Measurements from ENCODE around the gene PTPN4. TPM values are rescaled to one million over a fixed set of nuclear protein-coding genes. Genes with fewer than 3 reads are reported as not detected.

Gene PTPN4
- total and polyA plus RNA-seq, 2 donors (not counting 3 experiments of a cell fraction or from before 2014, with no cell fraction given): 6.8 to 29.6 TPM

- intact Hi-C loops (cut with micrococcal nuclease) (no loop called here), dilution Hi-C loops (cut with MboI; ENCODE audit: extremely low pct_ligation_motif_present, low sequenced_read_pairs) (no loop called here)
- CTCF ChIA-PET: no interaction called here
- POLR2A ChIA-PET: no interaction called here
- Histone ChIP-seq H3K9me1 (replicated peaks; ENCODE audit: control insufficient read depth, extremely low read depth, insufficient read depth, low read length) (no peaks in the 10 kb centered on the region), H3K9ac (replicated peaks; ENCODE audit: extremely low read depth, insufficient read depth, low read length) (no peak overlapping the region), H4K20me1 (replicated peaks; ENCODE audit: control insufficient read depth, extremely low read depth, insufficient read depth, low read length) (no peaks in the 10 kb centered on the region), H3K27ac (ENCODE audit: insufficient read depth, low read depth, low read length) (no peak overlapping the region), H3K4me3 (replicated peaks in 1 of 3; ENCODE audit: insufficient read depth in 1 of 3, low read depth in 1 of 3, low read length in 3 of 3) (no peak overlapping the region), H3K4me1 (ENCODE audit: control insufficient read depth, extremely low read depth, insufficient read depth, low read length) (no peaks in the 10 kb centered on the region), H2AFZ (ENCODE audit: low read depth, low read length) (no peak overlapping the region), H3K9me3 (replicated peaks; ENCODE audit: control insufficient read depth, insufficient read depth, low read length) (no peaks in the 10 kb centered on the region), H3K36me3 (ENCODE audit: control insufficient read depth in 2 of 2, extremely low read depth in 1 of 2, insufficient read depth in 2 of 2, low read length in 2 of 2) (no peaks in the 10 kb centered on the region), H3K79me2 (ENCODE audit: control insufficient read depth, insufficient read depth, low read length) (no peaks in the 10 kb centered on the region), H3K4me2 (ENCODE audit: insufficient read depth, low read length) (no peak overlapping the region), H3K27me3 (ENCODE audit: control insufficient read depth in 2 of 2, insufficient read depth in 2 of 2, low read length in 2 of 2) (peaks cover 10 to 17% of the 10 kb centered on the region in 2 experiments)
- FAIRE-seq (no peak), DNase-seq (ENCODE audit: low read depth, low spot score) (no peak)
- no peak for TF ChIP-seq CTCF (IDR thresholded peaks at IDR 0.05; ENCODE audit: extremely low read depth in 1 of 2, insufficient read depth in 1 of 2, low read depth in 1 of 2, low read length in 2 of 2)
- no peak for TF ChIP-seq MYC (IDR thresholded peaks at IDR 0.05; ENCODE audit: low read depth, low read length)
- no peak for TF ChIP-seq POLR2A (IDR thresholded peaks at IDR 0.05; ENCODE audit: low read depth, low read length)
- TF ChIP-seq FOS (IDR thresholded peaks at IDR 0.05; ENCODE audit: borderline replicate concordance, insufficient read depth, low read length): no peak
- TF ChIP-seq JUN (IDR thresholded peaks at IDR 0.05; ENCODE audit: borderline replicate concordance, insufficient read depth, insufficient read length, low read depth): no peak
- TF ChIP-seq POLR2AphosphoS5 (IDR thresholded peaks at IDR 0.05; ENCODE audit: insufficient read depth, low read depth, low read length): no peak
- TF ChIP-seq EZH2 (IDR thresholded peaks at IDR 0.05; ENCODE audit: borderline replicate concordance, low read depth, low read length, severe bottlenecking): no peak
- no peak for TF ChIP-seq GATA2 (IDR thresholded peaks at IDR 0.05; ENCODE audit: insufficient read depth, insufficient read length, low read depth, low read length)
- no peak for TF ChIP-seq MAX (IDR thresholded peaks at IDR 0.05; ENCODE audit: insufficient read depth, insufficient read length)
- no TSS peak for BruUV-seq (replicated peaks)
Observed at GRCh38 chr2:119727493-119727892, 32.2 kb upstream of the PTPN4 start.
